Tibial artery (tissue), 4 donors: ENCODE data around the gene KCNN3.

Source experiments
- DNase-seq, 2 donors: peaks; one replicate each; pipeline ENCODE4 v3.0.0-alpha.2; 2019
- H3K27ac ChIP-seq, 2 donors: fragments of 200-600 bp; sonication (generic) in 1 of 2; 1 replicate in 1 of 2; 2 replicates in 1 of 2; pipeline ENCODE4 v1.5.1; 2018 to 2019; ENCODE audit warnings: mild to moderate bottlenecking in 1 of 2
- H3K27me3 ChIP-seq, 2 donors: fragments of 200-600 bp; sonication (generic) in 1 of 2; one replicate each; pipeline versions ENCODE4 v1.5.1 to v1.6.0; 2016 to 2019
- H3K36me3 ChIP-seq, 3 donors: fragments of 200-600 bp; sonication (generic) in 2 of 3; one replicate each; pipeline ENCODE4 v1.5.1; 2016 to 2019; ENCODE audit warnings: mild to moderate bottlenecking in 2 of 3
- H3K4me1 ChIP-seq, 4 donors: fragments of 200-600 bp; sonication (generic) in 2 of 4; 1 replicate in 3 of 4; 2 replicates in 1 of 4; pipeline ENCODE4 v1.5.1; 2016 to 2019
- H3K4me3 ChIP-seq, 2 donors: fragments of 200-600 bp; sonication (generic) in 1 of 2; 1 replicate in 1 of 2; 2 replicates in 1 of 2; pipeline ENCODE4 v1.5.1; 2018 to 2019; ENCODE audit warnings: mild to moderate bottlenecking in 2 of 2
- H3K9me3 ChIP-seq, 3 donors: fragments of 200-600 bp; sonication (generic) in 1 of 3; one replicate each; pipeline ENCODE4 v1.5.1; 2016 to 2019
- CTCF ChIP-seq, 2 experiments: fragments of 200-600 bp in 1 of 2; fragments of 450-650 bp in 1 of 2; IDR thresholded peaks; one replicate each; pipeline ENCODE4 v1.5.1; 2017 to 2019; ENCODE audit warnings: antibody characterized with exemption in 2 of 2, mild to moderate bottlenecking in 1 of 2, moderate library complexity in 1 of 2
- intact Hi-C: fragments of 100-400 bp; cut with DNase I; formaldehyde crosslinking; loops from one replicate; pipeline ENCODE4 v1.15.0; 2023; ENCODE audit warnings: low total_unique reads

The KCNN3 gene

GRCh38 chr1:154862907-154863306 is 7.2 kb downstream of the KCNN3 start:
- Histone ChIP-seq H3K27me3 (peaks cover 0 to 64% of the 10 kb centered on the region in 2 donors), H3K9me3 (no peaks in the 10 kb centered on the region), H3K4me3 (no peak overlapping the region), H3K4me1 (peaks cover 0 to 10% (median 4%) of the 10 kb centered on the region in 4 donors), H3K27ac (no peak overlapping the region), H3K36me3 (no peaks in the 10 kb centered on the region)
- intact Hi-C loops, result no loop called here
- DNase-seq, result no peak
- TF ChIP-seq CTCF (IDR thresholded peaks at IDR 0.05), result no peak

GRCh38 chr1:154861607-154862094 is 8.4 kb downstream of the KCNN3 start:
- H3K4me3 ChIP-seq, result no peak overlapping the region
- intact Hi-C loops, result no loop called here
- H3K27ac ChIP-seq, result no peak overlapping the region
- no peaks in the 10 kb centered on the region for H3K4me1 ChIP-seq
- DNase-seq, result no peak
- no peaks in the 10 kb centered on the region for H3K36me3 ChIP-seq
- TF ChIP-seq CTCF (IDR thresholded peaks at IDR 0.05), result no peak
- H3K9me3 ChIP-seq, result no peaks in the 10 kb centered on the region
- peaks cover 0 to 69% of the 10 kb centered on the region in 2 donors for H3K27me3 ChIP-seq

- H3K36me3 ChIP-seq, result no peaks in the 10 kb centered on the region
- DNase-seq, result no peak
- intact Hi-C loops, result no loop called here
- no peak for TF ChIP-seq CTCF (IDR thresholded peaks at IDR 0.05)
- H3K4me1 ChIP-seq, result no peaks in the 10 kb centered on the region
- H3K27me3 ChIP-seq, result peaks cover 0 to 72% of the 10 kb centered on the region in 2 donors
- no peak overlapping the region for H3K27ac ChIP-seq
- no peaks in the 10 kb centered on the region for H3K9me3 ChIP-seq
- H3K4me3 ChIP-seq, result no peak overlapping the region
Measured at GRCh38 chr1:154860156-154860870, 9.8 kb downstream of the KCNN3 start.

- Histone ChIP-seq H3K4me1 (no peaks in the 10 kb centered on the region), H3K27ac (no peak overlapping the region), H3K4me3 (no peak overlapping the region), H3K36me3 (no peaks in the 10 kb centered on the region), H3K27me3 (peaks cover 0 to 71% of the 10 kb centered on the region in 2 donors), H3K9me3 (no peaks in the 10 kb centered on the region)
- intact Hi-C loops, result no loop called here
- no peak for DNase-seq
- TF ChIP-seq CTCF (IDR thresholded peaks at IDR 0.05), result no peak
Measured at GRCh38 chr1:154859786-154860155, 10.3 kb downstream of the KCNN3 start.

- H3K27ac ChIP-seq, result no peak overlapping the region
- no peaks in the 10 kb centered on the region for H3K4me1 ChIP-seq
- H3K4me3 ChIP-seq, result no peak overlapping the region
- intact Hi-C loops, result no loop called here
- H3K9me3 ChIP-seq, result no peaks in the 10 kb centered on the region
- no peak for DNase-seq
- H3K27me3 ChIP-seq, result peaks cover 0 to 66% of the 10 kb centered on the region in 2 donors
- no peak for TF ChIP-seq CTCF (IDR thresholded peaks at IDR 0.05)
- H3K36me3 ChIP-seq, result no peaks in the 10 kb centered on the region
Measured at GRCh38 chr1:154859151-154859785, 10.8 kb downstream of the KCNN3 start.
